ENCODE results near the gene ESR2.
"Not testable (repeated sequence)": the region's sequence is repeated elsewhere in the genome, so short reads cannot be mapped to it uniquely, and the experiment has no call there.

The ESR2 gene

DNA sequence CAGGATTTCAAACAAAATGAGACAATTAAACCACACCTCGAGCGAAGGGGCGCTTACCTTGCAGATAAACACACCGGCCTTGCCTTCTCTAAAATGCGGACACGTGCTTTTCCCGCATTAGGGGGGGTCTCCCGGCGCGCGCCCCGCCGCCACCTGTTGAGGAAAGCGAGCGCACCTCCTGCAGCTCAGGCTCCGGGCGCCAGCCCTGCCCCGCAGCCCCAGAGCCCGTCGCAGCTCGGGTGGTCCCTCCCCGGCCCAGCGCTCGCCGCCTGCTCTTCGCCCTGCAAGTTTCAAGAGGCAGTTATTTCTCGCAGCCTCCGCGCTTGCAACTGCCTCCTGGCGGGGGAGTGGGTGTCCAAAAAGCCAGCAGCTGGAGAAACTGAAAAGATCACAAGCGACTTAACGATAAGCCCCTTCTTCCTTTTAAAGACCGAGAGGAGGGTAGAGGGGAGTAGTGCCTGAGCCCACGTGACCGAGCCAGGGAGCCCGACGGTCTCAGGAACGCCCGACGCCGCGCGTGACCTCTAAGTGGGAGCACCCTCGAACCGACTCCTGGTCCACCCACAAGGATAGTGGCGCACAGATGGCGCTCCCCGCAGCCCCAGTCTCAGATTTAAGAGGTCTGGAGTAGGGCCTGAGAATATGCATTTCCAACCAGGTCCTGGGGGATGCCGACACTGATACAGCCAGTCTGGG is at the start of gene ESR2:
ESR2 (minus strand) TSS at position 396 of the 696 bp plus-strand sequence. CDS start 11,386 bp downstream, outside the sequence.
- DNase-seq: no peak

DNA sequence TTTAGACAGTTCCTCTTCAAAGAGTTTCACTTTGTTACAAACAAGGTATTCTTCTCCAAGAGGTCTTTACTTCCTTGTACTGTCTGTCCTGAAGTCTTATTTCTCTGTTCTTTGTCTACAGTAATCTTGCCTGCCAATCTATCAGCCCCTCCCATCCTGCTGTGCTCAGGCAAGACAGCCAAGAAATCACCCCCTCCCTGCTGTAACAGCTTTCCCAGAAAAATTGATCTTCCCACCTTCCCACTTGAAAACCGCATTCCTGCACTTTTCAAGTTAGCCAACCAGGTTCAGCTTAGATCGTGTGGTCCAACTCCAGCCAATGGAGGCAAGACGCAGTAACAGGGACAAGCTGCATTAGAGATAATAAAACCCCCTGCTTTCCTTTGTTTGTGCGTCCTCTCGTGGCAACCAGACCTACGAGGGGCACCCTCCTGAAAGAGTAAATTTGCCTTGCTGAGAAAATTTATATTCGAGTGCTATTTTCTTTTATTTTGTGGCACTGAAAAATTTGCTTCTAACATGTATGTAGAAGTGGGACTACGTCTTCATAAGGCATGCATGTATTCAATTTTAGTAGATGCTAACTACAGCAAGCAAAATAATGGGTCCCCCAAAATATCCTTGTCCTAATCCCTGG is 46.5 kb upstream of the ESR2 start:
- no peak for DNase-seq

DNA sequence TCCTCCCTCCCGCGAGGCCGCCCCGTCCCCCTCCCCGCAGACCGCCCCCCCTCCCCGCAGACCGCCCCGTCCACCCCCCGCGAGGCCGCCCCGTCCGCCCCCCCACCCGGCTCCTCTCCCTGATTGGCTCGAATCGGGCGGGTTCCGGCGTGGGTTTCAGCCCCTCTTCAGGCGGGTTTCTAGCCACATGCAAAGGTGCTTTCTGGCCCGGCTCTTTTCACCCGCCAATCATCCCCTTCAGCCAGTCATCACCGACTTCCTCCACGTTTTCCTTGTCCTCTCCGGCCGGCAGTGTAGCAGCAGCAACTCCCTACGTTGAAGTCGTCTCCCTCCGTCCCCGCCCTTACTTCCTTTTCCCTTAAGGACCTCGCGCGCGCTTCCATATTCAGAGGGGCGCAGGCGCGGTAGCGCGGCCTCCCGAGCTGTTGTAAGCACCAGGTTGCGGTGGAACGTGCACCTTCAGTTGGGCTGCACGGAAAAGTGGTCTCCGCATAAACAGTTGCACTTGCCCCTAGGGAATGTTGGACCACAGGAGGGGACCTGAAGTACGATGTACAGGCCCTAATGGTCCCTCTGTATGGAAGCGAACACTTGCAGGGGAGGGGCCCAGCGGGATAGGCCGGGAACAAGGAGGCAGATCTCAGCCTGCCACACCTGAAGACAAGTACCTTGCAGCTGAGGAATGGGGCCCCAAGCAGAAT is 44.6 kb upstream of the ESR2 start:
- peak; percentile 96 to 98 for DNase-seq

DNA sequence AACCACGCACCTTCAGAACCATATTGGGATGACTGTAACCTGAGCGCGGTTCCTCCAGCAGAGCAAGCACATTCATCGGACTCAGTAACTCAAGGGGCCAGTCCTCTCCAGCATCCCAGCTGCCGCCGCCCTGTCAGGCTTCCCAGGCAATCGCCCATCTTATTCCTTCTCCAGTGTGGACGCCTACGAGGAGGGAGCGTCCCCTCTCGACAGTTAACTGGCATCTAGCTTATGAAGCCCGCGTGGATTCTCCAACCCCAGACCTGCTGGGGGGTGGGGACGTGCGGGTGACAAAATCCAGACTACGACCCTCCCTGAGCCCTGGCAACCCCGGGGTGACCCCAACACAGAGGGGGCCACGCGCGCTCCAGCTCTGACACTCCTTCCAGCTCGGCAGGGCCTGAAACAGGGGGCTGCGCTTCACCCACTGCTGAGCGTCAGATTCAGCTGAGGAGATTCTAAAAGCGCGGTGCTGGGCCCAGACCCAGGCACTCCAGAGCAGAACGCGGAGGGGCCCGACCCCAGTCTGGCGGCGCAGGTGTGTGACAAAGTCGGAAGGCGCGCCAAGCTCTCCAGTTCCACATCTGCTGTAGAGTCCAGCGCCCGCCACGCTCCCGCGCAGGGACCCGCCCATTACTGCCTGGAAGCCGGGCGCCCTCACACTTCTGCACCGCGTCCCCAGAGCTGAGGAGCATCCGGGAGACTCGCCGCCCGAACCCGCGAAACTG is 43.9 kb upstream of the ESR2 start:
- DNase-seq: peak; percentile 19 to 64

DNA sequence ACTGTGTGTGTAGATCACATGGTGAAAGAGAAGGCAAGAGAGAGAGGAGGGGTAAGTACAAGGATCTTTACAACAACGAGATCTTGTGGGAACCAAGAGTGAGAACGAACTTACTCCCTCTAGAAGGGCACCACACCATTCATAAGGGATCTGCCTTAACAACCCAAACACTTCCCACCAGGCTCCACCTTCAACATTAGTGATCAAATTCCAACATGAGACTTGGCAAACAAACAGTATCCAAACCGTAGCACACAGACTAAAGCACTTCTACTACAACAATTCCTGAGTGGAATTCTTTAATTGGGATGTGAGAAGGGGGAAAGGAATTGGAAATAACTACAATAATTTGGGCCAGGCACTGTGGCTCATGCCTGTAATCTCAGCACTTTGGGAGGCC is 35.0 kb upstream of the ESR2 start:
- no peak for DNase-seq

DNA sequence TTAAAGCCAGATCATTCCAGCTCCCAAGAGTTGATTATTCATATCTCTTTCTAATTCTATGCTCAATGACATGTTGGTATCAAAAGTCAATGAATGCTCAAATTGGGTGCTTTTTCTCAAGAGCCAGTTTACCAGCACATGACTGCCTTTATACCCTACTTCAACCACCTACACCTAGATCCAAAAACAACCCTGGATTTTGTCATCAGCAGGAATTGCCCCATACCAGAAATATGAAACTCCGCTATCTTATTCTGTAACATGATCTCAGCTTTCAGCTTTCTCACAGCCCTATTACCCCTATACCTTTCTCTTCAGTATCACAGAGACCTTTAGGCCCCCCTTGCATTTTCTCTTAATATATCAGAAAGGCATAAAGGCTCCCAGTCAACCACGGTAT is 32.3 kb upstream of the ESR2 start:
- no peak for DNase-seq

DNA sequence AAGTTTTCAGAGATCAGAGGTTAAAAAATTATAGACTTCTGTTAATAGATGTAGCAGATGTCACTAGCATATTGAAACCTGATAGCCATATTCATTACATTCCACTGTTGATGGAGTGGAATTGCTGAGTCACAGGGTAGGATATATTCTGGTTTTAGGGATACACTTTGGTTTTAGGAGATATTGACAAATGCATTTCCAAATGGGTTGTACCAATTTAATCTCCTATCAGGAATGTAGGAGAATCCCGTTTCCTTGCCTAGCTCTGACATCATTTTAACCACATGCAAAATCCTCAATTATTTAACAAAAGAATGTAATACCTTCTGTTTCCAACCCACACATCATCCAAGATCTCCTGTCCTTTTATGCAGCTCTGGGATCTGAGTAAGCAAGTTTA is 30.7 kb upstream of the ESR2 start:
- DNase-seq: no peak

DNA sequence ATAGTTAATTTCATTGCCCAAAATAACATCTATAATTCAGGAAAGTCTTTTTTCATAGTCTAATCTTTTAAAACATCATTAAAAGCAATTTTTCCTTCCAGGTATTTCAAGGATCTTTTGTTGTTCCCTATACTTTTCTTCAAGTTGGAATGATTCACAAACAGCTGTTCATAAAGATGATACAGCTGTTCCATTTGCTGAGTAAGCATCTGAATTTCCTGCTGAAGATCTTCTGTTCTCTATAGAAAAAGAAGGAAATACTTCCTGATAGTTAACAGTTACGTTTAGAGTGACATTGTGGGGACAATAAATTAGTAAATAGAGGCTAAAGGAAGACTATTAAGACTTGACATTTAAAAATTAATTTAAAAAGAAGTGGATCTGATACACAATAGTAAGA is 30.3 kb upstream of the ESR2 start:
- no peak for DNase-seq

DNA sequence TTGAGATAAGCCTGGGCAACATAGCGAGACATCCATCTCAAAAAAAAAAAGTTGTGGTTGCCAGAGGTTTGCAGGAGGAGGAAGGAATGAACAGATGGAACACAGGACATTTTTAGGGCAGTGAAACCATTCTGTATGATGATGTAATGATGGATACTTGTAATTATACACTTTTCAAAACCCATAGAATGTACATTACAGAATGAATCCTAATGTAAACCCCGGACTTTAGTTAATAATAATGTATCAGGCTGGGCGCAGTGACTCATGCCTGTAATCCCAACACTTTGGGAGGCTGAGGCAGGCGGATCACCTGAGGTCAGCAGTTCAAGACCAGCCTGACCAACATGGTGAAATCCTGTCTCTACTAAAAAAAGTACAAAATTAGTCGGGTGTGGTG is 26.2 kb upstream of the ESR2 start:
- DNase-seq: not testable (repeated sequence)

DNA sequence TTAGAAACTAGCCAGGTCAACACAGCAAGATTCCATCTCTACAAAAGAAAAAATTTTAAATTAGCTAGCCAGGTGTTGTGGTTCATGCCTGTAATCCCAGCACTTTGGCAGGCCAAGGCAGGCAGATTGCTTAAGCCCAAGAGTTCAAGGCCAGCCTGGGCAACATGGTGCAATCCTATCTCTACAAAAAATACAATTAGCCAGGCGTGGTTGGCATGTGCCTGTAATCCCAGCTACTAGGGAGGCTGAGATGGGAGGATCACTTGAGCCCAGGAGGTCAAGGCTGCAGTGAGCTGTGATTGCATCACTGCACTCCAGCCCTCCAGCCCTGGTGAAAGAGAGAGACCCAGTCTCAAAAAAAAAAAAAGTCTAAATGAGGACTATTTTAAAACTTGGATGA is 24.5 kb upstream of the ESR2 start:
- DNase-seq: not testable (repeated sequence)

DNA sequence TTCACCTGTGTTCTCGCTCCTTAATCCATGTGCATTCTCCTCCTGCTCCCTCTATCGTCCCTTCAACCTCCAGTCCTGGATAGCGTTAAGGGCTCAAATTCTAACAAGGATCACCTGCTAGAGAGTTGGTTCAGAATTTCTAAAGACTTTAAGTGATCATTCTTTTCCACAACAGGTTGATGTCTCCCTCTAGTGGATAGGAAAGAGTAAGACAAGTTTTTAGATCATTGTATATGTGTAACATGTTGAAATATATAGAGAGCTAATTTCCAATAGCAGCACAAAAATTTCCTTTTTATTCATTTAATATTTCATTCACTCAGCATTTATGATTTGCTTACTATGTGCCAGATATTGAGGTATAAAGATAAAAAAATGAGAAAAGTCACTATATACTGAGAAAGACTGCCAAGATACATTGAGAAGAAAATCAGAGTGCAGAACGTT is 9.3 kb upstream of the ESR2 start:
- peak; percentile 15 to 73 for DNase-seq

DNA sequence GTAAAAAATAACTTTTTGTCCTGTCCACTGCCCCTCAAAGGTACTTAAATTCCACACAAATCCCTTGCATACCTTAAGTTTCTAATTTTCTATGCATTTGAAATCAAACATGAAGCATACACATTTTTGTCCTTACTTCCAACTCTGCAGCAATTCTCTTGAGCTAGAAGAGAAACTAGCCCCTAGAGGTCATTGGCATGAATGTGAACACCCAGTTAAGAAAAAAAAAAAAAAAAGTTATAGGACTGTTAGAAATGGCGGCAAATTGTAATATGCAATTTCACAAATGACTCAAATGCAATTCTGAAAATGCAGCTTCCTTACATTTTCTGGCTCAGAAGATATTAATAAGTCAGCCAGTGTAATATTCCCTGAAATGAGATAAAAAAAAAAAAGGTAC is 4.6 kb upstream of the ESR2 start:
- DNase-seq: no peak

DNA sequence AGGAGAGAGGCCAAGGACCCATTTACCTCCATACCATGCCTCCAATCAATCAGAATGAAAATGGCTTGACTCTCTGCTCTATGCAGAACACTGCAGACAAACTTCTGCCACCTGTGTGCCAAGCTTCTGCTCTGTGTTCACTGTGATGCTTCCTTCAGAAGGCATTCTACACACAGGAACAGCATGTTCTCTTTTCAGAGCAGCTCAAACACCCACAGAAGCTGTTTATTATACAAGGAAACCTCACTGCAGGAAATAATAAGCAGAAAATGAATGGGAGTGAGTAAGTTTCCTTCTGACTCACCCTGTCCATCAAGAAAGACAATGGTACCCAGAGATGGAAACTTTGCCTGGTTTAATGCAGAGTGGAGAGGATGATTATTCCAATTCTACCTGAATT is 2.4 kb upstream of the ESR2 start:
- DNase-seq: no peak

DNA sequence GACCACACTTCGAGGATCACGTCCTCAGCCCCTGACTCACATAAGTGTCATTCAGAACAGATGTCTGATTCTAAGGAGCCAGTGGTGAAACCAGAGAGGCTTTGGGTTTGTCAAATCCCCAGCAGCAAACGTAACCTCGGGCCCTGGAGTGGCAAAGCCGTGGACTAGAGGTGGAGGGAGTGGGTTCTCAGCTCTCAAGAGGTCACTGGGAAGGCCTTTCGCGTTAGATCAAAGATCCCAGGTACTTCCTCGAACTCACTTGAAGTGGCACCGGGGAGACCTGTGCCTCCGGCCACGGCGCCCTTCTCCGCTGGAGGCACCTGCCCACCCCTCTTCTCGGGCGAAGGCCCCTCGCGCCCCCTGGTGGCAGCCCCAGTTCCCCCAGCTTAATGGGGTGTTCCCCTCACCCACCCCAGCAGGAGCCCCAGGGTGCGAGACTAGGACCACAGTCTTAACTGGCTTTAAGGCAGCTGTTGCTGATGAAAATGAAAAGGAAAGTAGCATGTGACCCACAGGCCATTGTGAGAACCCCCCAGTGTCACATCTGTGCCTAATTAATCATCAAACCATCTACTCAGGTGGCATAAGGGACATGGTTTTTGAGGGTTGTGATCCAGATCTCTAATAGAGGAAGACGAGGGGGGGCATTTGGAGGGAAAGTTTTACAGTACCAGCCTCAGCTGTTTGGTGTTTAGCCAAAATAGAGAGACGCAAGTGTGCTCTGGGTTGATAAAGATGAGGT is 672 bp upstream of the ESR2 start:
- DNase-seq: peak; percentile 3 to 72

DNA sequence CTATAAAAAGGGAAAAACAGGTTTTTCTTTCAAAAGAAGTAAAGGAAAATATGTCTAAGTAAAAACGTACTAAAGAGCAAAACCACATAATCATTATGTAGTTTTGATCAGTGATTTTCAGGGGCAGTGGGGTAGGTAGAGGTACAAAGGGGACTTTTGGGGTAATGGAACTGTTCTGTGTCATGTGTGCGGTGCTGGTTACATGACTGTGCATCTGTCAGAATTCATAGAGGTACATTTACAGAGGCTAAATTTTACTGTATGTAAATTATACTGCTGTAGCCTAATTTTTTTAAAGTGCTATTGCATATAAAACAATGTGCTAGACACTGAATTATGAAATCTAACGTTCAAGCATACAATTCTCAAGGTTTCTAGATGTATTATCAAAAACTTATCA is 2.0 kb downstream of the ESR2 start:
- DNase-seq: no peak

DNA sequence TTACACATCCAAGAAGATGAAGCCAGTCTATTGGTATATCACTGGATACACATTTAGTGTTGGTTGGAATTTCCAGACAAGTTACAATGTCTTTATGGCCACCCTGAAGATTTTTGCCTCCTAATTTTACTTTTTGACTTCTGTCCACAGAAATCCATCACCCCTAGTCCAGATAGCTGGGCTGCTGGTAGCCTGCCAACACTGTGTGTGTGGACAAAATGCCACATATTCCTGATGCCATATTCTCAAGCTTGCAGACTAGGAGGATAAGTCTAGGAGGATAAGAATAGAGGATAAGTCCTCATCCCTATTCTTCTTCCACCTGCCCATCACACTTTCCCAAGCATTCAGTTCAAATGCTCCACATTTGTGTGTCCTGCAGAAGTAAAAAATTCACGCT is 4.6 kb downstream of the ESR2 start:
- no peak for DNase-seq

DNA sequence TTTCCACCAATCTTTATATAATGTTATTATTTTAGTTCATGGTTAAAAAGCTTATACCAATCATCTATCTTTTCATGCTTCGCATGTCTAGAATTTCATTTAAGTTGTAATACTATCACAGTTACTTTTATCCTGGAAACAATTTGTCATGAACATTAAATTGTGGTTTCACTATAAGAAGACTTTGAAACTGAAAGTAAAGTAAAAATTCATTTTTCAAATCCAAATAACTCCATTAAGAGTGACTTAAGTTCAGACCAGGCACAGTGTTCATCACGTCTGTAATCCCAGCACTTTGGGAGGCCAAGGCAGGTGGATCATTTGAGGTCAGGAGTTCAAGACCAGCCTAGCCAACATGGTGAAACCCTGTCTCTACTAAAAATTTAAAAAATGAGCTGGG is 12.4 kb downstream of the ESR2 start:
- no peak for DNase-seq

DNA sequence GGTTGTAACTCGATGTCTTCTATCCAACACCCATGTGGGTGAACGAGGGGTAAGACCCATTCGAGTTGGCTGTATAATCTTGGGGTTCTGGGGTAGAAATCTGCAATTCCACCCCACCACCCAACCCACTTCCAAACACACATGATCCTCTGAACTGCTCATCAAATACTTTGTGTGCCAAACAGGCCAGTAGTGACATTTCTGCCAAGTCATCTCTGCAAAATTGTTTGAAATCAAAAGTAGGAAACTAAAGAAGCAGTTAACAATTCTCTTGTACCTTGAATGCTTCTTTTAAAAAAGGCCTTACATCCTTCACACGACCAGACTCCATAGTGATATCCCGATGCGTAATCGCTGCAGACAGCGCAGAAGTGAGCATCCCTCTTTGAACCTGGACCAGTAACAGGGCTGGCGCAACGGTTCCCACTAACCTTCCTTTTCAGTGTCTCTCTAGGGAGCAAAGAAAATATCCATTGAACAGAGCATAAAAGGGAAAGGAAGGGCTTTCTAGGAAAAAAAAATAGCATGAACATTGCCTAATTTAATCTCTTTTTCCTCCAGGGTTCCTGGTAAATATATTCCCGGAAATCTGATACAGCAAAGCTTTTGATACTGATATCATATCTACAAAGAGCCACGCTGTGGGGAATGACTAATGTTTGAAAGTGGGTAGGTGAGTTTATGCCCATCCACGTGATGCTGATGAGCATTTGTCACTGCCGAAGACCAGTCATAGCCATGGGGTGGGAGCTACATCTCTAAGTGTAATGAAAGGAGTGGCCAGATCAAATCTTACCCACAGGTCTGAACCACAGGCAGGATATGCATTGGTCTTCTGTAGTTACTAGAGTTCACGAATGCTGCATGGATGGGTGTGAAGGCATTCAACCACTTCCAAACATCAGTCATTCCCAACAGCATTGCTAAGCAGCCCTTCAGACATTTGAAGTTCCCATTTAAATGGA is 14.2 kb downstream of the ESR2 start:
- DNase-seq: no peak

DNA sequence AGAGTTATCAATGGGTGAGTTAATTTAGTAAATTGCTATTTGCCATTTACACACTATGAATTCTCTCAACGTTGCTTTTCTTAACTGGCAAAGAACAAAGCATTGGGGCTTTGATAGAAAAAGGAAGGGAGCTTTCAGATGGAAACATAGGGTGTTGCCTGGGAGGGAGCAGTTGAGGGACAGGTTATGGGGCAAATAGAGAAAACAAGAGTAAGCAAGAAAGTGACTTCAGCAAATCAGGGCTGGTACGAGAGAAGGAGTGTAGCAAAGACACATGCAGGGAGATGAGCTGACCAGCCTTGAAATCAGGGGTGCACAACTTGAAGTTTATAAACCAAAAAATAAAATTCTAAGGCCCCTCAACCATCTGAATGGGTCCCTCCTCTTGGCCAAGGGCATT is 15.7 kb downstream of the ESR2 start:
- no peak for DNase-seq

DNA sequence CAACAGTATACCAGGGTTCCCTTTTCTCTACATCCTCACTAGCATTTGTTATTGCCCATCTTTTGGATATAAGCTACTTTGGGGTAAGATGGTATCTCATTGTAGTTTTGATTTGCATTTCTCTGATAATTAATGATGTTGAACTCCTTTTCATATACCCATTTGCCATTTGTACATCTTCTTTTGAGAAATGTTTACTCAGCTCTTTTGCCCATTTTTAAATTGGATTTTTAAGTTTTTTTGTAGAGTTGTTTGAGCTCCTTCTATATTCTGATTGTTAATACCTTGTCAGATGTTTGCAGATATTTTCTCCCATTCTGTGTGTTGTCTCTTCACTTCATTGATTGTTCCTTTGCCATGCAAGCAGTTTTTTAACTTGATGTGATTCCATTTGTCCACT is 22.2 kb downstream of the ESR2 start:
- no peak for DNase-seq

DNA sequence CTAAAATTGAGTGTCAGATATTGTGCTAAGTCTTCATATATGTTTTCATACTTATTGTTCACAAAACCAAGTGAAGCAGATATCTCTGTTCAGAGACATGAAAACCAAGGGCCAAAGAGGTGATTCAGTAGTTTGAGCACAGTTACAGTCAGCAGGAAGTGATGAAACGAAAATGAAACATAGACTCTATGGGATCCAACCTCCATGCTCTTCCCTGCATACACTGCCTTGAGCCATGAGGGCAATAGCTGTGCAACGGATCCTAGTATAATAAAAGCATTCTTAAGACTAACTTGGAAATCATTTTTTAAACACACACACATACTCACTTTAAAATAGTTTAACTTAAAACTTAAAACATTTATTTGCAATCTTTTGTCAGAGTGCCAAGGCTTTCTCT is 27.9 kb downstream of the ESR2 start:
- DNase-seq: no peak

DNA sequence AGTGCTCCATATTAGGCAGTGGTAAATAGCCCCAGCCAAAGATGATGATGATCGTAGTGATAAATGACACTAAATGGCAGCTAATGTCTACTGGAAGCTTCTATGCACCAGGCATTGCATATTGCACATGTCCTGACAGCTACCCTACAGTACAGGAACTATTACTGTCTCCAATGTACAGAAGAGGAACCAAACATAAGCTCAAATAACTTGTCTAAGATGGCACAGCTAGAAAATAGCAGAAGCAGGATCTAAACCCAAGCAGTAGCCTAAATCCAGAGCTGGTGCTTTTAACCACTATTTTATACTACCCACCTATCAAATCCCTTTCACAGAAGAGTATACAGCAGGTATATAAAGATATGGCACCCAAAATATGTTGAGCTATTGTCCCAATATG is 28.9 kb downstream of the ESR2 start:
- DNase-seq: no peak
